Measurements from ENCODE around the gene NT5DC3.

Gene NT5DC3

GRCh38 chr12:103742349-103742932 lies 98.6 kb downstream of the NT5DC3 start:
- DNase-seq, result no peak

- DNase-seq, result no peak
Measured at GRCh38 chr12:103737881-103738280, 103.2 kb downstream of the NT5DC3 start.

- no peak for DNase-seq
Measured at GRCh38 chr12:103736572-103736971, 104.5 kb downstream of the NT5DC3 start.

DNA sequence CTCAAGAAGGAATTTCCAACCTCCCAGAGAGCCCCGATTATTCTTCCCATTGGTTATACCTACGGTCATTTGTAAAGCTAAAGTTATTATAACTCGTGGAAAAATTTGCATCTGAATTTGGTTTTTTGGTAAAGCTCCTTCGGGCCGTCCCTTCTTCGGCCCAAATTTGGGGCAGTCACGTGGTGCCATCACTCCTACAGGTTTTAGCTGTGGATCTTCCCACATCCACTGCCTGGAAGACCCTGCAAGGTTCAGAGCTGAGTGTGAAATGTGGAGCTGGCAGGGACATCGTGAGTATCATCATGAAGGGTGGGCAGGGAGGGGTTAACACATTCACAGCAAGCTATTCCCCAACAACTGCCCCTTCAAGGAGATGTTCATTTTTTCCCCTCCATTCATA lies 105.7 kb downstream of the NT5DC3 start:
- no peak for DNase-seq

DNA sequence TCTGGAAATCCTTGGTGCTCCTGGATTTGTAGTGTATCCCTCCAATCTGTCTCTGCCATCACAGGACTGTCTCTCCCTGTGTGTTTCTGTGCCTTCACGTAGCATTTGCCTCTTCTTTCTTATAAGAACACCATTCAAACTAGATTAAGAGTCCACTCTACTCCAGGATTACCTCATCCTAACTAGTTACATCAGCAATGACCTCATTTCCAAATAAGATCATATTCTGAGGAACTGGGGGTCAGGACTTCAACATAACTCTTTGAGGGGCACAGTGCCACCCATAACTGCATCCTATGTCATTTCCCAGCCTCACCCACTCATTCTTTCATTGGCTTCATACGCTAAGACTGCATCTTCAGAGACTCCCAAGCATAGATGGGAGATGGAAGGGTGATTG lies 106.2 kb downstream of the NT5DC3 start:
- DNase-seq, result no peak

DNA sequence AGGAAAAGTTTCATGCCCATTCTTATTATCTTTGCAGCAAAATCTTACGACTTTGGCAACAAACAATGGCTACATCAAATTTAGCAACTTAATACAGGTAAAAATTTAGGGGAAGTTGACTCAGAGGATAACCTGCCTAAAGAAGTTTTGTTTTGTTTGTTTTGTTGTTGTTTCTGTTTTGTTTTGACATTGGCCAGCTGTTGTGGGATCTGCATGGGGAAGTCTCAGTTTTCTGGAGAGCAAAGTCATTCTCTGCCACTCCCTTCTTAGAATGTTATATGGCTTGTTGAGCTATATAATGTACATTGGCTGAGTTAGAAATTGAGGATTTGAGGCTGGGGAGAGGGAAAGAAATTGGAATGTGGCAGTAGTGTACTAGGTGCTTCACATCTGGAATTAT lies 109.5 kb downstream of the NT5DC3 start:
- DNase-seq, result no peak

- no peak for DNase-seq
Measured at GRCh38 chr12:103729499-103729898, 111.5 kb downstream of the NT5DC3 start.

DNA sequence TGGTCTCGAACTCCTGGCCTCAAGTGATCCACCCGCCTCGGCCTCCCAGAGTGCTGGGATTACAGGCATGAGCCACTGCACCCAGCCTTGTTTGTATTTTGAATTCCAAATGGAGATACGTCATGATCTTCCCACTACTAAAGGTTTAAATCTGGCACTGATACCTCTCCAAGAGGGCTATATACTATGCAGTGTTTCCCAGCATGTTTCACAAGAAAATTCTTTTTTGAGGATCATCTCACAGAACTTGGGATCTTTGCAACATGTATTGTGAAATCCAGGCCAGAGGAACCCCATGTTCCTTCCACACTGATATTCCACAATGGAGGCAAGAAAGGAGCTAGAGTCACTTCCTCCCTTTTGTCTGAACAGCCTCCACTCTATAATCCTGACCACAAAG lies 112.7 kb downstream of the NT5DC3 start:
- DNase-seq, result no peak

DNA sequence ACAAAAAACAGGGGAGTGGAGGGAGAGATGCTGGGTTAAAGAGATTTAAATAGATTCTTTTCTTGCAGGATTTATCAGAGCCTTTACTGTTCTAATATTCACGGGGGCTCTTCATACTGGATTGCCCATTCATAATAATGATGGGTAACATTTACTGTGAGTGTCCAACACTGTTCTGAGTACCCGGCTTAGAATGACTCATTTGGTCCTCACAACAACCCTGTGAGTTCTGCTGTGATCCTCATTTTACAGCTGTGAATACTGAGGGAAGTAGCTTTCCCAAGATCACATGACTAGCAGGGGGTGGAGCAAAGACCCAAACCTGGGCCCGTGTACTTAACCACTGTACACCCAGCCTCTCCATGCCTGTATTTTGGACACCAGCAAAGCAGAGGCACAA lies 113.4 kb downstream of the NT5DC3 start:
- no peak for DNase-seq

DNA sequence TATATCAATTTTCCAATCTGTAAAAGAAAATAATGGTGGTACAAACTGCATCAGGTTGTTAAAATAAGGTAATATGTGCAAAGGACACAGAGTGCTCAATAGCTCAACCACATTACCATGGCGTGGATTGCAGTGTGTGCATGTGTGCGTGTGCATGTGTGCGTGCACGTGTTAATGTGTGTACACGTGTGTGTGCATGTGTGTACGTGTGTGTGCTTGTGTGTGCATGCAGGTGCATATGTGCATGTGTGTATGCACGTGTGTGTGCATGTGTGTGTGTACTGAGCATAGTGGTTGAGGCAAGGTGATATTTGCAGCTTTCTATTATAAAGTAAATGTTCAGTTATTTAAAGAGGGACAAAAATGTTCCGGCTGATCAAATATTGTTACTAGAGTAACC lies 115.6 kb downstream of the NT5DC3 start:
- DNase-seq, result no peak
